ENCODE results near the gene EIF1.
"Not testable (repeated sequence)": the region's sequence is repeated elsewhere in the genome, so short reads cannot be mapped to it uniquely, and the experiment has no call there.

The EIF1 gene

GRCh38 chr17:41684035-41684434, 4.7 kb upstream of the EIF1 start (continued):
- TF ChIP-seq CSDC2 (CRISPR knock-in tag; IDR thresholded peaks at IDR 0.05) = no peak
- no peak for TF ChIP-seq ZFP30 (CRISPR knock-in tag; IDR thresholded peaks at IDR 0.05)

DNA sequence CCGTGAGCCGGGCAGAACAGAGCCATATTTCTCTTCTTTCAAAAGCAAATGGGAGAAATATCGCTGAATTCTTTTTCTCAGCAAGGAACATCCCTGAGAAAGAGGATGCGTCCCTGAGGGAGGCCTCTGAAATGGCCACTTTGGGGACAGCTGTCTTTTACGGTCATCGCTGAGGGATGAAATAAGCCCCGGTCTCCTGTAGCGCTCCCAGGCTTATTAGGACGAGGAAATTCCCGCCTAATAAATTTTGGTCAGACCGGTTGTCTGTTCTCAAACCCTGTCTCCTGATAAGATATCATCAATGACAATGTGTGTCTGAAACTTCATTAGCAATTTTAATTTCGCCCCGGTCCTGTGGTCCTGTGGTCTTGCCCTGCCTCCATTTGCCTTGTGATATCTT, 2.9 kb upstream of the EIF1 start:
- ATAC-seq = not testable (repeated sequence)

DNA sequence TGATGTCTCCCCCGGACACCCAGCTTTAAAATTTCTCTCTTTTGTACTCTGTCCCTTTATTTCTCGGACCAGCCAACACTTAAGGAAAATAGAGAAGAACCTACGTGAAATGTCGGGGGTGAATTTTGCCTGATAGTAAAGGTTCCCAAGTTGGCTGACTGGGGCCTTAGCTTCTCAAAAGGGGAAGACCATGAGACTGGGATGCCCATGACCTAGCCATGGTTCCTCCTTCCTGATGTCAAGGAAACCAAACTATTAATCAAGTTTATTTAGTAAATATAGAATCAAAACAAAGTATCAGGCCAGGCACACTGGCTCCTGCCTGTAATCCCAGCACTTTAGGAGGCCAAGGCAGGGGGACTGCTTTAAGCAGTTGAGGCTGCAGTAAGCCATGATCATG, 2.4 kb upstream of the EIF1 start:
- no peak for ATAC-seq
- TF ChIP-seq OSR1 (CRISPR knock-in tag; IDR thresholded peaks at IDR 0.05) = no peak
- no peak for TF ChIP-seq ZNF70 (CRISPR knock-in tag; IDR thresholded peaks at IDR 0.05)
- TF ChIP-seq ARNTL (CRISPR knock-in tag; IDR thresholded peaks at IDR 0.05; ENCODE audit: borderline replicate concordance, low read depth) = no peak
- no peak for TF ChIP-seq SNAI2 (CRISPR knock-in tag; IDR thresholded peaks at IDR 0.05)
- TF ChIP-seq, protein P1, sequence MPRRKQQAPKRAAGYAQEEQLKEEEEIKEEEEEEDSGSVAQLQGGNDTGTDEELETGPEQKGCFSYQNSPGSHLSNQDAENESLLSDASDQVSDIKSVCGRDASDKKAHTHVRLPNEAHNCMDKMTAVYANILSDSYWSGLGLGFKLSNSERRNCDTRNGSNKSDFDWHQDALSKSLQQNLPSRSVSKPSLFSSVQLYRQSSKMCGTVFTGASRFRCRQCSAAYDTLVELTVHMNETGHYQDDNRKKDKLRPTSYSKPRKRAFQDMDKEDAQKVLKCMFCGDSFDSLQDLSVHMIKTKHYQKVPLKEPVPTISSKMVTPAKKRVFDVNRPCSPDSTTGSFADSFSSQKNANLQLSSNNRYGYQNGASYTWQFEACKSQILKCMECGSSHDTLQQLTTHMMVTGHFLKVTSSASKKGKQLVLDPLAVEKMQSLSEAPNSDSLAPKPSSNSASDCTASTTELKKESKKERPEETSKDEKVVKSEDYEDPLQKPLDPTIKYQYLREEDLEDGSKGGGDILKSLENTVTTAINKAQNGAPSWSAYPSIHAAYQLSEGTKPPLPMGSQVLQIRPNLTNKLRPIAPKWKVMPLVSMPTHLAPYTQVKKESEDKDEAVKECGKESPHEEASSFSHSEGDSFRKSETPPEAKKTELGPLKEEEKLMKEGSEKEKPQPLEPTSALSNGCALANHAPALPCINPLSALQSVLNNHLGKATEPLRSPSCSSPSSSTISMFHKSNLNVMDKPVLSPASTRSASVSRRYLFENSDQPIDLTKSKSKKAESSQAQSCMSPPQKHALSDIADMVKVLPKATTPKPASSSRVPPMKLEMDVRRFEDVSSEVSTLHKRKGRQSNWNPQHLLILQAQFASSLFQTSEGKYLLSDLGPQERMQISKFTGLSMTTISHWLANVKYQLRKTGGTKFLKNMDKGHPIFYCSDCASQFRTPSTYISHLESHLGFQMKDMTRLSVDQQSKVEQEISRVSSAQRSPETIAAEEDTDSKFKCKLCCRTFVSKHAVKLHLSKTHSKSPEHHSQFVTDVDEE (CRISPR knock-in tag; IDR thresholded peaks at IDR 0.05) = no peak
- no peak for TF ChIP-seq ESRRG (CRISPR knock-in tag; IDR thresholded peaks at IDR 0.05)
- TF ChIP-seq, protein P2, sequence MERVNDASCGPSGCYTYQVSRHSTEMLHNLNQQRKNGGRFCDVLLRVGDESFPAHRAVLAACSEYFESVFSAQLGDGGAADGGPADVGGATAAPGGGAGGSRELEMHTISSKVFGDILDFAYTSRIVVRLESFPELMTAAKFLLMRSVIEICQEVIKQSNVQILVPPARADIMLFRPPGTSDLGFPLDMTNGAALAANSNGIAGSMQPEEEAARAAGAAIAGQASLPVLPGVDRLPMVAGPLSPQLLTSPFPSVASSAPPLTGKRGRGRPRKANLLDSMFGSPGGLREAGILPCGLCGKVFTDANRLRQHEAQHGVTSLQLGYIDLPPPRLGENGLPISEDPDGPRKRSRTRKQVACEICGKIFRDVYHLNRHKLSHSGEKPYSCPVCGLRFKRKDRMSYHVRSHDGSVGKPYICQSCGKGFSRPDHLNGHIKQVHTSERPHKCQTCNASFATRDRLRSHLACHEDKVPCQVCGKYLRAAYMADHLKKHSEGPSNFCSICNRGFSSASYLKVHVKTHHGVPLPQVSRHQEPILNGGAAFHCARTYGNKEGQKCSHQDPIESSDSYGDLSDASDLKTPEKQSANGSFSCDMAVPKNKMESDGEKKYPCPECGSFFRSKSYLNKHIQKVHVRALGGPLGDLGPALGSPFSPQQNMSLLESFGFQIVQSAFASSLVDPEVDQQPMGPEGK (CRISPR knock-in tag; IDR thresholded peaks at IDR 0.05; ENCODE audit: borderline replicate concordance) = no peak
- TF ChIP-seq POU6F1 (CRISPR knock-in tag; IDR thresholded peaks at IDR 0.05; ENCODE audit: borderline replicate concordance, low read depth) = no peak
- no peak for TF ChIP-seq ZFP3 (CRISPR knock-in tag; IDR thresholded peaks at IDR 0.05)
- no peak for TF ChIP-seq ZNF565 (CRISPR knock-in tag; conservative IDR thresholded peaks at IDR 0.05; ENCODE audit: low read depth)
- TF ChIP-seq ZNF8 (CRISPR knock-in tag; IDR thresholded peaks at IDR 0.05) = no peak
- TF ChIP-seq, protein P3, sequence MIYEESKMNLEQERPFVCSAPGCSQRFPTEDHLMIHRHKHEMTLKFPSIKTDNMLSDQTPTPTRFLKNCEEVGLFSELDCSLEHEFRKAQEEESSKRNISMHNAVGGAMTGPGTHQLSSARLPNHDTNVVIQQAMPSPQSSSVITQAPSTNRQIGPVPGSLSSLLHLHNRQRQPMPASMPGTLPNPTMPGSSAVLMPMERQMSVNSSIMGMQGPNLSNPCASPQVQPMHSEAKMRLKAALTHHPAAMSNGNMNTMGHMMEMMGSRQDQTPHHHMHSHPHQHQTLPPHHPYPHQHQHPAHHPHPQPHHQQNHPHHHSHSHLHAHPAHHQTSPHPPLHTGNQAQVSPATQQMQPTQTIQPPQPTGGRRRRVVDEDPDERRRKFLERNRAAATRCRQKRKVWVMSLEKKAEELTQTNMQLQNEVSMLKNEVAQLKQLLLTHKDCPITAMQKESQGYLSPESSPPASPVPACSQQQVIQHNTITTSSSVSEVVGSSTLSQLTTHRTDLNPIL (CRISPR knock-in tag; IDR thresholded peaks at IDR 0.05; ENCODE audit: low read depth) = no peak

DNA sequence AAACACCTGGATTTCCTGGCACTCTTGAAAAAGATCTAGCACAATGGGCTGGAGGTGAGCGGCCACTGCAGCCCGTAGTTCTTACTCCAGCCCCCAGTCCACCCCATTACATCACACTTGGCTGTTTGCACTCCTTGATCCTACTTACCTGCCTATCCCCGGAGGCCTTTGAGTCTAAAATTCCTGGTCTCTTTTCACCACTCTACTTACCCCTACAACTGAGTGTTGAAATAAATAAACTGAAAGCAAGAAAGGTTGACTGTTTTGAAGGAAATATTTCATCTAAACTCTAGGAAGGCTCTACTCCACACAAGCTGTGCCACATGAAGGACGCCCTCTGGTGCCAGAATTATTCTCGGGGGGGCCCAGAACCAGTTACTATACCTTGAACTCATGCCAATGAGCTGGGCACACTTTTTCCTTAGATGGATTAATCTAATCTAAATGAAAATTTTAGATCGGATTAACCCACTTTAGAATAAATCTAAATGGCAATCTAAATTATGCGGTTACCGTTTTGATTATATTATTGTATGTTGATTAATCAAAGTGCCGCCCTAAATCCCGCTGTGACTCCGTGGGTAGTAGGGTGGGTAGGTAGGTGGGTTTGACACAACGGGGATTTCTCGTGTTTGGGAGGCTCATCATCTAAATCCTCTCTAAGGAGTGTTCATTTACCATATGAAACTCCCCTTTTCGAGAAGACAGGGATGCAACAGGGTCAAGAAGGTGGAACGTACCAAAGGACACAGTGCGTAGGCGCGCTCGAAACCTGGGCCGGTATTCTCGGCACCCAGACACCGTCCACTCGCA, 651 bp upstream of the EIF1 start:
- ATAC-seq = no peak; the same call in 2 of the 3 replicates
- TF ChIP-seq CSDC2 (CRISPR knock-in tag; IDR thresholded peaks at IDR 0.05) (no peak), ZNF70 (CRISPR knock-in tag; IDR thresholded peaks at IDR 0.05) (0 out of 2 replicates have a peak, but pooled peaks have one; percentile 43)
- TF ChIP-seq, protein P2 (CRISPR knock-in tag; IDR thresholded peaks at IDR 0.05; ENCODE audit: borderline replicate concordance) = peak; percentile 79; the same call in 1 of the 2 replicates
- TF ChIP-seq, protein P1 (CRISPR knock-in tag; IDR thresholded peaks at IDR 0.05) = no peak

Data from SK-N-SH treated with all-trans-retinoic acid at 6 μM for 48 hours (cell line).